Esophagus muscularis mucosa (tissue), 4 donors: Measurements from ENCODE around the gene DENND6B. TPM values are rescaled to one million over a fixed set of nuclear protein-coding genes. Genes with fewer than 3 reads are reported as not detected.

Experiments
- DNase-seq: peaks from one replicate; pipeline ENCODE4 v3.0.0-alpha.2; 2017; ENCODE audit errors: extremely low spot score
- H3K27ac ChIP-seq, 4 donors: fragments of 200-600 bp; sonication (generic); replicated peaks in 1 of 4; 1 replicate in 3 of 4; 2 replicates in 1 of 4; pipeline ENCODE4 v1.5.1; 2016 to 2019; ENCODE audit warnings: mild to moderate bottlenecking in 1 of 4
- H3K27me3 ChIP-seq, 4 donors: fragments of 200-600 bp; sonication (generic); one replicate each; pipeline versions ENCODE4 v1.5.1 to v1.6.0; 2016 to 2019
- H3K36me3 ChIP-seq, 4 donors: fragments of 200-600 bp; sonication (generic); one replicate each; pipeline ENCODE4 v1.5.1; 2016 to 2019
- H3K4me1 ChIP-seq, 4 donors: fragments of 200-600 bp; sonication (generic); one replicate each; pipeline ENCODE4 v1.5.1; 2016 to 2019
- H3K4me3 ChIP-seq, 4 donors: fragments of 200-600 bp; sonication (generic); 1 replicate in 2 of 4; 2 replicates in 2 of 4; pipeline ENCODE4 v1.5.1; 2016 to 2019; ENCODE audit warnings: mild to moderate bottlenecking in 4 of 4, moderate library complexity in 1 of 4
- H3K9me3 ChIP-seq, 4 donors: fragments of 200-600 bp; sonication (generic); 1 replicate in 3 of 4; 2 replicates in 1 of 4; pipeline ENCODE4 v1.5.1; 2016 to 2019
- CTCF ChIP-seq, 3 experiments: fragments of 200-600 bp in 2 of 3; fragments of 450-650 bp in 1 of 3; sonication (generic) in 2 of 3; IDR thresholded peaks; one replicate each; pipeline ENCODE4 v1.5.1; 2017 to 2019; ENCODE audit warnings: antibody characterized with exemption in 3 of 3, mild to moderate bottlenecking in 2 of 3, moderate library complexity in 1 of 3
- EP300 ChIP-seq: sonication (generic); formaldehyde crosslinking; IDR thresholded peaks from one replicate; pipeline ENCODE4 v1.6.1; 2017; ENCODE audit warnings: antibody characterized with exemption
- POLR2A ChIP-seq: fragments of 450-650 bp; IDR thresholded peaks from one replicate; pipeline ENCODE4 v1.6.1; 2017; ENCODE audit warnings: antibody characterized with exemption, moderate library complexity, mild to moderate bottlenecking, low read depth
- POLR2AphosphoS5 ChIP-seq, 2 donors: sonication (generic); formaldehyde crosslinking; IDR thresholded peaks; one replicate each; pipeline ENCODE4 v1.6.1; 2017; ENCODE audit warnings: antibody characterized with exemption in 2 of 2
- WGBS: methylation state at CpG from one replicate; pipeline ENCODE4 v1.1.5; 2018; 5-methylcytosine and 5-hydroxymethylcytosine counted together
- intact Hi-C: fragments of 100-400 bp; cut with DNase I; formaldehyde crosslinking; loops from one replicate; pipeline ENCODE4 v1.15.1; 2023
- total RNA-seq, 4 donors: library from RNA; depleted of rRNA; stranded (reverse); fragments of >200 nt; gene quantifications; one replicate each; pipeline versions ENCODE4 v1.1.0 to v1.2.1, GENCODE V29; 2016

The DENND6B gene
- total RNA-seq, 4 donors from 2014 or later = 1.7 to 3.8 (median 2.5) TPM

- Histone ChIP-seq H3K4me1 (peaks cover 42 to 82% (median 70%) of the 10 kb centered on the region in 4 donors), H3K27me3 (peaks cover 0 to 6% (median 0%) of the 10 kb centered on the region in 4 donors), H3K4me3 (peak overlapping the region; percentile 42 to 55 (median 45)), H3K9me3 (no peaks in the 10 kb centered on the region), H3K36me3 (peaks cover 22 to 41% (median 34%) of the 10 kb centered on the region in 4 donors), H3K27ac (peak overlapping the region; percentile 81 to 91 (median 86))
- WGBS = 43% methylated on average over 8 of the region's 29 CpGs
- intact Hi-C loops = loop anchor here (5.0 kb wide), 1 partner anchor 34 kb away; the partner anchor contains the start of gene DENND6B
- no peak for DNase-seq
- TF ChIP-seq POLR2A (no peak), EP300 (no peak), CTCF (IDR thresholded peaks at IDR 0.05) (no peak), POLR2AphosphoS5 (IDR thresholded peaks at IDR 0.05) (no peak)
These were observed 34.0 kb downstream of the DENND6B start for GRCh38 chr22:50292643-50293440.

GRCh38 chr22:50289942-50290630 lies 36.7 kb downstream of the DENND6B start:
- Histone ChIP-seq H3K27ac (no peak overlapping the region), H3K9me3 (no peaks in the 10 kb centered on the region), H3K4me3 (no peak overlapping the region), H3K4me1 (peaks cover 28 to 59% (median 43%) of the 10 kb centered on the region in 4 donors), H3K36me3 (peaks cover 44 to 65% (median 58%) of the 10 kb centered on the region in 4 donors), H3K27me3 (peaks cover 0 to 6% (median 0%) of the 10 kb centered on the region in 4 donors)
- no peak for DNase-seq
- intact Hi-C loops = loop anchor here (5.0 kb wide), 1 partner anchor 37 kb away; the partner anchor contains the start of gene DENND6B
- WGBS = 83% methylated on average over 5 of the region's 37 CpGs
- no peak for TF ChIP-seq EP300
- TF ChIP-seq CTCF (IDR thresholded peaks at IDR 0.05) = no peak
- TF ChIP-seq POLR2AphosphoS5 (IDR thresholded peaks at IDR 0.05) = no peak
- no peak for TF ChIP-seq POLR2A

- Histone ChIP-seq H3K4me3 (no peak overlapping the region), H3K4me1 (peaks cover 22 to 52% (median 35%) of the 10 kb centered on the region in 4 donors), H3K36me3 (peaks cover 48 to 70% (median 66%) of the 10 kb centered on the region in 4 donors), H3K27ac (no peak overlapping the region), H3K27me3 (peaks cover 0 to 6% (median 0%) of the 10 kb centered on the region in 4 donors), H3K9me3 (no peaks in the 10 kb centered on the region)
- TF ChIP-seq CTCF (IDR thresholded peaks at IDR 0.05) = no peak
- TF ChIP-seq POLR2A = no peak
- TF ChIP-seq EP300 = no peak
- no peak for TF ChIP-seq POLR2AphosphoS5 (IDR thresholded peaks at IDR 0.05)
- no peak for DNase-seq
- intact Hi-C loops = no loop called here
- WGBS = 90% methylated on average over 27 of the region's 57 CpGs
These were observed 37.5 kb downstream of the DENND6B start for GRCh38 chr22:50289151-50289941.

GRCh38 chr22:50287731-50288130 lies 39.1 kb downstream of the DENND6B start:
- no peaks in the 10 kb centered on the region for H3K27me3 ChIP-seq
- intact Hi-C loops = no loop called here
- H3K36me3 ChIP-seq = peaks cover 64 to 84% (median 82%) of the 10 kb centered on the region in 4 donors
- TF ChIP-seq POLR2AphosphoS5 (IDR thresholded peaks at IDR 0.05) (no peak), EP300 (no peak), CTCF (IDR thresholded peaks at IDR 0.05) (no peak), POLR2A (no peak)
- no peak overlapping the region for H3K4me3 ChIP-seq
- no peaks in the 10 kb centered on the region for H3K9me3 ChIP-seq
- peaks cover 6 to 39% (median 22%) of the 10 kb centered on the region in 4 donors for H3K4me1 ChIP-seq
- no peak overlapping the region for H3K27ac ChIP-seq
- 84% methylated on average over 5 of the region's 31 CpGs for WGBS
- no peak for DNase-seq
